Measurements from ENCODE around the gene PCK2.

The PCK2 gene

DNA sequence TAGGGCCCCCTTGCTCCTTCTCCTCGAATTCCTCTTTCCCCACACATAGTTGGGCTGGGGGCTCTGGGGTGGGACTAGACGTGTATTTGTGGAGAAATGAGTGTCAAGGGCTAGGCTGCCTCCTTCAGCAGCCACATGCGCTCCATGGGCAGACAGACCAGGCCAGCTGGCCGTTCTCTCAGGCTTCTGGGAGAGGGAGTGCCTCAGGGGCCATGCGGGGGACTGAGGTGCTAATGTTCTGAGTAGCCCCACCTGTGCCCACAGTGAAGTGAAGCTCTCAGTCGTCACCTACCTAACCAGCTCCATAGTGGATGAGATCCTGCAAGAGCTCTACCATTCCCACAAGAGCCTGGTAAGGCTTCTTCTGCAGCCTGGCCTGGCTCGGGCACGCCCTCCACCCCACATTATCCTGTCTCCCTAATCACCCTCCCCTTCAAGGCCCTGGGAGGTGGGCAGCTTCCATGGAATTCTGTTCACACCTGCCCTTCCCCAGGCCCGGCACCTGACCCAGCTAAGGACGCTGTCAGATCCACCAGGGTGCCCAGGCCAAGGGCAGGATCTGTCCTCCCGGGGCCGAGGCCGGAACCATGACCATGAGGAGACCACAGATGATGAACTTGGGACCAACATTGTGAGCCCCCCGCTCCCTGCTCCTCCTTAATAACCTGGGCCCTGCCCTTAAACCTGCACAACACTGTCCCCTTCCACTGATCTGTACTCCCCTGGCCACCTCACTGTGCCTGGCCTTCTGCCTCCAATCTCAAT lies 31.7 kb upstream of the PCK2 start:
- no peak for DNase-seq

DNA sequence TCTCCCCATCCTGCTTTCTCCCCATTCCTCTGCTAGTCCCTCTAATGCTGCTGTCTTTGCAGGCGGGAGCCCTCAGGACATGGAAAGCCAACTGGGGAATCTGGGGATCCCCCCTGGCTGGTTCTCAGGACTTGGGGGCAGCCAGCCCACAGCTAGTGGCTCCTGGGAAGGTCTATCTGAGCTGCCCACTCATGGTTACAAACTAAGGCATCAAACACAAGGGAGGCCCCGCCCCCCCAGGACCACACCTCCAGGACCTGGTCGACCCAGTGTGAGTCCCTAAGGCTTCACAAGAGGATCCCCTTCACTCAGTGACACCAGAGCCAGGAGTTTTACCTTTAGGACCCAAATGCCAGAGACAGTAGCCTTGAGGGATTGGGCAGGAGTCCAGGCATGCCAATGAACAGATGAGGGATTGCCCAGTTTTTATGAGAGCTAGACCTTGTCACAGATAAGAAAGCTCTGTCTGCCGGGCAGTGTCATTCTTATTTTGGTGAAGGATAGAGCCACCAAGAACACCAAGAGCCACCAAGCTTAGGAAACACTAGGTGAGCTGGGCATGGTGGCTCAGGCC lies 30.8 kb upstream of the PCK2 start:
- DNase-seq, result no peak

DNA sequence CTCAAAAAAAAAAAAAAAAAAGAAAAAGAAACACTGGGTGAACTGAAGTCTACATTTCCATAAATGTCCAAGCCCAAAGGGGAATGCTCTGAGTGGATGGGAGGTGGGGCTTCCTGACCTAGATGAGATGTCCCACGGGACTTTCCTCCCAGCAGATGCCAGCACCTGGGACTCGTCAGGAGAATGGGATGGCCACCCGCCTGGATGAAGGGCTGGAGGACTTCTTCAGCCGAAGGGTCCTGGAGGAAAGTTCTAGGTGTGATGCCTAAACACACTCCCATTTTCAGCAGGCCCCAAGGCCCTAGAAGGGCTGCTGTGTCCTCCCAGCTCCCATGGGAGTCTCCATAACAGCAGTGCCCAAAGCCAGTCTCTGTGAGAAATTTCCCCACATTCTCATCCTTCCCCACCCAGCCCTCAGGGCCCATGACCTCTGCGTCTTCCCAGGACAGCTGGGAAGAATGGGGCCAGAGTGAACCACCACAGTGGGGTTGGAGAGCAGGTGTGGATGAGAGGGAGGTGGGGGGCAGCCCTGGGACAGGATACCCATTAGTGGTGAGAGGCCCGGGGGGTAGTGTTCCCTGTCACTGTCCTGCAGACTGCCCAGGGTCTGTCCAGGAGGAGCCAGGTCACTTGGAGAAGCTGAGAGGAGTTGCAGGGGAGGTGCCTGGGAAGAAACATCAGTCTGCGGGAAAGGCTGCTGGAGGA lies 29.9 kb upstream of the PCK2 start:
- DNase-seq, result no peak

DNA sequence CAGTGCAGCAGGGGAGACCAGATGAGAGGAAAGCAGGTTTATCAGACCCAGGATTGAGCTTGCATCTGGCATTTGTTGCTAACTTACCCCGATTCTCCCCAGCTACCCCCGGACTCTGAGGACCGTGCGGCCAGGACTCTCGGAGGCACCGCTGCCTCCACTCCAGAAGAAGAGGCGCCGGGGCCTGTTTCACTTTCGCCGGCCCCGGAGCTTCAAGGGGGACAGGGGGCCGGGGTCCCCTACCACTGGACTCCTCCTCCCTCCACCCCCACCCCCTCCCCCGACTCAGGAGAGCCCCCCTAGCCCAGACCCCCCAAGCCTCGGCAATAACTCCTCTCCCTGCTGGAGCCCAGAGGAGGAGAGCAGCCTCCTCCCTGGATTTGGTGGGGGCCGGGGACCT lies 29.3 kb upstream of the PCK2 start:
- no peak for DNase-seq

- DNase-seq, result no peak
These were observed 28.7 kb upstream of the PCK2 start for GRCh38 chr14:24065408-24065807.

DNA sequence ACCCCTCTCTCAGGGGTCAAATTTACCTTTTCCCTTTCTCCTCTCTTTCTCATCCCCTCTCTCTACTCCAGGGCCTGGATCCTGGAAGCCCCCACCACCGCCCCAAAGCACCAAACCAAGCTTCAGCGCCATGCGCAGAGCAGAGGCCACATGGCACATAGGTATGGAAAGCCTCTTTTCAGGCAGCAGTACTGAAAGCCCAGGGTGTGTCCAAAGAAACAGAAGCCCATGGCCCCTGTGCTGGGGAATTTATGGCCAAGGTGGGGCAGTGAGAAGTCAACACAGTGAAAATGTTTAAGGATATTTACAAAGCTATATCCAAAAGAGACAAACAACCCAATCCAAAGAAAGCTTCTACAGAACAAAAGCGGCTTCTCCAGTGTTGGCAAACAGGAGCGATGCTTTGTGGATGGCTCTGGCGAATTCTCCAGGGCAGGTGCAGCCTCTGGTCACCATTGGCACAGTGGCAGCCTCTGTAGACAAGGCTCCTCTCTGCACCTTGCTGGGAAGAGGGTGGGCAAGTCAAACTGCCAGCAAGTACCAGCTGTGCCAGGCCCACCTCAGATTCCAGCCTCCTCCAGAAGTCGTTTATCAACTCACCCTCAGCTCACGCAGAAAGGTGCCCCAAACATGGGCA lies 27.5 kb upstream of the PCK2 start:
- no peak for DNase-seq

- no peak for DNase-seq
These were observed 26.7 kb upstream of the PCK2 start for GRCh38 chr14:24067133-24068082.

GRCh38 chr14:24068711-24069410 lies 25.2 kb upstream of the PCK2 start:
- DNase-seq, result no peak

DNA sequence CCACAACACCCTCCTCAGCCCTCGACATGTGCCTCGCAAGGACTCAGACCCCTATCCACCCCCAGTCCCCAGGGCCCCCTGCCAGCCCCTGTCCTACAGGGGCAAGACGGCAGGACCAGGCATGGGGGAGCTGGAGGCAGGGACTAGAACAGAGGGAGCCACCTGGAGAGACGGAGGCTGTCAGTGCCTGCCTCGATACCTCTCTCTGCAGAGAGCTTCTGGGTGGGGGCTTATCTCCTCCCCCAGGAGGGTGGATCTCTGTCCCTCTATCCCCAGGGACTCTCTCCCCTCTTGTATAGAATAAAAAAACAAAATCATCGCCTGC lies 24.7 kb upstream of the PCK2 start:
- no peak for DNase-seq

- no peak for DNase-seq
These were observed 23.6 kb upstream of the PCK2 start for GRCh38 chr14:24070285-24071143.

DNA sequence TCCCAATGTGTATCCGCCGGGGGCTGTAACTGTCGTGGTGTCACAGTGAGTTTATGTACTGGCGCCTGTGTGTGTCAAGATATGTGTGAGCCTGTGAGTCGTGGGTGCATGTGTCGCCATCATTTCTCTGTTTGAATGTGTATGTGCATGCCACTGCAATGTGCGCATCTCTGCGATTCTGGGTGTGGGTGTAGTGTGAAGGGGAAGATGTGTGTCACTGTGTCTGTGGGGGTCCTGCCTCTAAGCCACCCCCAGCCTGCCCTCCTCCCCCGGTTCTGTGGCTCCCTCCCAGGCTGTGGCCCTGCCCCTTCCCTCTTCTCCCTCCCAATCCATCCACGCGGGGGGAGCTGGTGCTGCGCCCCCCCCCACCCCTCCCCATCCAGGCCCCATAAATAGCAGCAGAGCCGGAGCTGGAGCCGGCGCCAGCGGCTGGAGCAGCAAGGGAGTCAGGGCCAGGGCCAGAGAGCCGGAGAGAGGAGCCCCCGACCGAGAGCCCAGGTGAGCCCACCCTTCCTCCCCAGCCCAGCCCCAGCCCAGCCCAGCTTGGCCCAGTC lies 22.9 kb upstream of the PCK2 start, which contains the start of gene CPNE6:
Gene CPNE6, plus strand, starts transcription at position 419 of the 554 bp plus-strand sequence. CDS start 1,375 bp downstream, outside the sequence.
- DNase-seq, result no peak

GRCh38 chr14:24071836-24072430 lies 22.2 kb upstream of the PCK2 start:
- no peak for DNase-seq

DNA sequence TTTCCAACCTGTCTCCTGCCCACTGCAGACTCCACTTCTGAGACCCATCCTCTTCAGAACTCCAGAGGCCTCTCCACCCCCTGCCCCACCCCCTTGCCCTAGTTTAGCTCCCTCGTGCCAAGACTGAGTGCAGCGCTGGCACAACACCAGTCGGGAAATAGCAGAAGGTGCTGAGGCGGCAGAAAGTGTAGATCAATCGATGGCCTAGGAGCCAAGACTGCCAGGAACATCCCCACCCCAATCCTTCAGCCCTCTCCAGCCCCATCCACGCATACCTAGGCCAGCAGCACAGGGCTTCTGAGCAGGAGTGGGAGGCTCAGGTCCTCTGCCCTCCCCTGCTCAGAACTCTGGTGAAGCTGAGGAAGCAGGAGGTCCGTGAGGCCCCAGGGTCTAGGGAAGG lies 21.7 kb upstream of the PCK2 start:
- DNase-seq, result no peak

GRCh38 chr14:24072881-24073877 lies 20.9 kb upstream of the PCK2 start:
- DNase-seq, result no peak

DNA sequence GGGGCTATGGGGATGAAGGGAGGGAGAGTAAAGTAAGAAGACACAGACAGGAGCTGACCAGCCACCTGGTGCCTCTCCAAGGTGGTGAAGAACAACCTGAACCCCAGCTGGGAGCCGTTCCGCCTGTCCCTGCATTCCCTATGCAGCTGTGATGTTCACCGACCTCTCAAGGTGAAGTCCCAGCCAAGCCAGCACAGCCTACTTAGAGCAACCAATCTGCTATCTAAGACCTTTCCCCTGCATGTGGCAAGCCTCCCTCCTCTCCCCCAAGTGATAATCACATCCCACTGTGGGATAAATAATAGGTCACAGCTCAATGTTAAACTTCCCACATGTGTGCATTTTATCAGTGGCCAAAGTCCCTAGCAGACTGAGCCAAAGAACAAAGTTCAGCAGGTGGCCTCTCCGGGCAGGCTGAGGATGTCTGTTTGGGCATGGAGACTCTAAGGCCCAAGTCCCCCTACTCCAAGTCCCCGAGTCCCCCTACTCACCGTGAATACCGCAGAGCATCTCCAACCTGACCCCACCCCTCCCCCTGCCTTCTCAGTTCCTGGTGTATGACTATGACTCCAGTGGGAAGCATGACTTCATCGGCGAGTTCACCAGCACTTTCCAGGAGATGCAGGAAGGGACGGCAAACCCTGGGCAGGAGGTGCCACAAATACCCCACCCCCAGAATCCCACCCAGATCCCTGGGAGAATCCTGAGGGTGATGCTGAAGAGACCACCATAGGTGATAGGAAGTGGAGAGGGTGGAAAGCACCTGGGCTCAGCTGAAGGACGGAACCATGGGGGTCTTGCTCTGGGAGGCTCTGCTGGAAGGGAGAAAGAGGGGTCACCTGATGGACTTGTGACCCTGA lies 19.3 kb upstream of the PCK2 start:
- DNase-seq, result no peak

DNA sequence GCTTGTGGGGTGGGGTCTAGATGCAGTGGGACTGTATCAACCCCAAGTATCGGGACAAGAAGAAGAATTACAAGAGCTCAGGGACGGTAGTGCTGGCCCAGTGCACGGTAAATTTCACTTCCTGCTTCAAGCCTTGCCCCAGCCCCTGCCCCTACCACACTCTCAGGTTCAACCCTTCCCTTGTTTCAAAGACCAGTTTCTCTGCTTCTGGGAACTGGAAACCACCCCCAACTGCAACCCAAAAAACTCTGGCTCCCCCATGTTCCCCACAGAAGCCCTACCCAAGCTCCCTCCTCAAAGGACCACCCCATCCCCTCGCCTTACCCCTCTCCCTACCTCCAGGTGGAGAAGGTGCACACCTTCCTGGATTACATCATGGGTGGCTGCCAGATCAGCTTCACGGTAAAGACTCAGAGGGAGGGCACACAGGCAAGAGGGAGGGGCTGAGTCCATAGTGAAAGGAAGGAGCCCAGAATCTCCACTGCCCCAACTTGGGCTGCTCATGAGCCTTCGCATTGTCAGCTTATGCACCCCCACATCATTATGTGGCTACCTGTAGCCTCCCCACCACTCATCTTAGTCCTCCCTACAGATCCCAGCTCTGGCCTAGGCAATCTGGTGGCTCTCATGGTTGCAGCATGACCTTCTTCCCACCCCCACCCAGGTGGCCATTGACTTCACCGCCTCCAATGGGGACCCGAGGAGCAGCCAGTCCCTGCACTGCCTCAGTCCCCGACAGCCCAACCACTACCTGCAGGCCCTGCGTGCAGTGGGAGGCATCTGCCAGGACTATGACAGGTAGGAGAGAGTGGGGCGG lies 18.4 kb upstream of the PCK2 start:
- no peak for DNase-seq

DNA sequence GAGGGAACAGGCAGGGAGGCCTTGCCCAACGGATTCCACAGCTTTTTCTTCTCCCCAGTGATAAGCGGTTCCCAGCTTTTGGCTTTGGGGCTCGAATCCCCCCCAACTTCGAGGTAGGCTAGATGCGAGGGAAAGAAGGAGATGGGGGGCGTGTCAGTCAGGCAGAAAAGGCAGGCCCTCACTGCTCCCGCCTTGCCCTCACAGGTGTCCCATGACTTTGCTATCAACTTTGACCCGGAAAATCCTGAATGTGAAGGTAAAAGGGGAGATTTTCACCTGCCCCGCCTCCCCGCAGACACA lies 17.9 kb upstream of the PCK2 start:
- DNase-seq, result no peak

Data from COR-L47 (cell line).